H1 (cell line): ENCODE measurements around the gene C6orf120. TPM values are rescaled to one million over a fixed set of nuclear protein-coding genes. Genes with fewer than 3 reads are reported as not detected.

Experiments used
- CTCF ChIA-PET: fragments of 300-600 bp; sonication (Branson Sonifier 250); formaldehyde crosslinking; loops from one replicate; lab custom pipeline; 2021; ENCODE audit not compliant: partially characterized antibody; lab: Charles Lee
- POLR2A ChIA-PET: fragments of 300-600 bp; sonication (Branson Sonifier 250); formaldehyde crosslinking; loops from one replicate; lab custom pipeline; 2021; ENCODE audit warnings: inconsistent platforms; ENCODE audit not compliant: partially characterized antibody; lab: Charles Lee
- DNase-seq, 2 experiments: peaks; one replicate each; pipeline versions ENCODE4 v3.0.0 to v3.0.0-alpha.2; 2010 to 2022; ENCODE audit warnings: low spot score in 2 of 2, low read depth in 1 of 2, mixed read lengths in 1 of 2
- FAIRE-seq: peaks from 2 replicates; lab custom pipeline; 2011; peaks lifted over from hg19 to GRCh38; lab: Jason Lieb, UNC
- H2AFZ ChIP-seq: 2 replicates; pipeline ENCODE4 v1.8.1; 2012; ENCODE audit warnings: low read length, inconsistent platforms
- H2AK5ac ChIP-seq: 2 replicates; pipeline ENCODE4 v1.6.1; 2013; ENCODE audit warnings: low read depth, low read length
- H2BK120ac ChIP-seq: replicated peaks from 2 replicates; pipeline ENCODE3; 2013; ENCODE audit warnings: low read depth, low read length, inconsistent platforms
- H2BK12ac ChIP-seq: 2 replicates; pipeline ENCODE4 v1.6.1; 2013; ENCODE audit warnings: low read depth, low read length
- H2BK15ac ChIP-seq: 2 replicates; pipeline ENCODE4 v1.6.1; 2013; ENCODE audit warnings: low read length
- H2BK20ac ChIP-seq: 2 replicates; pipeline ENCODE4 v1.6.1; 2013; ENCODE audit warnings: low read length
- H2BK5ac ChIP-seq: 2 replicates; pipeline ENCODE4 v1.6.1; 2013; ENCODE audit warnings: low read depth, low read length
- H3K14ac ChIP-seq: 2 replicates; pipeline ENCODE4 v1.6.1; 2013; ENCODE audit warnings: inconsistent platforms; ENCODE audit not compliant: insufficient read length
- H3K18ac ChIP-seq: 2 replicates; pipeline ENCODE4 v1.6.1; 2013; ENCODE audit warnings: low read length; ENCODE audit errors: extremely low read depth
- H3K23ac ChIP-seq: 2 replicates; pipeline ENCODE4 v1.6.1; 2013; ENCODE audit warnings: inconsistent platforms; ENCODE audit not compliant: insufficient read length
- H3K23me2 ChIP-seq: 2 replicates; pipeline ENCODE4 v1.6.1; 2013; ENCODE audit warnings: low read depth, low read length
- H3K27ac ChIP-seq: 2 replicates; pipeline ENCODE4 v1.6.1; 2011; ENCODE audit warnings: low read depth, low read length, inconsistent platforms
- H3K27me3 ChIP-seq, 4 experiments: replicated peaks in 1 of 4; 1 replicate in 1 of 4; 2 replicates in 3 of 4; pipeline versions ENCODE4 v1.6.1 to v1.8.1; 2011 to 2013; ENCODE audit warnings: low read length in 3 of 4, mild to moderate bottlenecking in 3 of 4, inconsistent platforms in 2 of 4, mixed read lengths in 2 of 4, moderate library complexity in 1 of 4; ENCODE audit not compliant: control insufficient read depth in 3 of 4, insufficient read depth in 3 of 4; ENCODE audit errors: extremely low read depth in 1 of 4
- H3K36me3 ChIP-seq, 4 experiments: 2 replicates each; pipeline versions ENCODE4 v1.6.1 to v1.8.1; 2011 to 2013; ENCODE audit warnings: mild to moderate bottlenecking in 4 of 4, low read length in 3 of 4, moderate library complexity in 2 of 4, control low read depth in 1 of 4, inconsistent platforms in 1 of 4; ENCODE audit not compliant: insufficient read depth in 4 of 4, control insufficient read depth in 2 of 4
- H3K4ac ChIP-seq: replicated peaks from 2 replicates; pipeline ENCODE3; 2013; ENCODE audit warnings: low read length, low read depth, mixed read lengths, inconsistent platforms; ENCODE audit not compliant: insufficient read length
- H3K4me1 ChIP-seq, 4 experiments: replicated peaks in 1 of 4; 1 replicate in 1 of 4; 2 replicates in 3 of 4; pipeline versions ENCODE4 v1.6.1 to v1.8.1; 2011 to 2013; ENCODE audit warnings: low read length in 3 of 4, inconsistent platforms in 2 of 4, mixed read lengths in 1 of 4; ENCODE audit not compliant: insufficient read depth in 4 of 4, control insufficient read depth in 3 of 4
- H3K4me2 ChIP-seq, 2 experiments: 2 replicates each; pipeline versions ENCODE4 v1.6.1 to v1.8.1; 2011 to 2013; ENCODE audit warnings: low read depth in 2 of 2, low read length in 2 of 2, control low read depth in 1 of 2, inconsistent platforms in 1 of 2, mild to moderate bottlenecking in 1 of 2; ENCODE audit not compliant: insufficient read depth in 1 of 2
- H3K4me3 ChIP-seq, 4 experiments: fragments of 200-600, 300-600 bp in 1 of 4; sonication (generic), shearing (Covaris generic), sonication (Bioruptor Twin) in 1 of 4; 2 replicates each; pipeline versions ENCODE4 v1.5.1 to v1.8.1; 2011 to 2016; ENCODE audit warnings: low read length in 4 of 4, low read depth in 3 of 4, control low read depth in 2 of 4, inconsistent platforms in 2 of 4, mild to moderate bottlenecking in 2 of 4, mixed read lengths in 1 of 4, moderate library complexity in 1 of 4; ENCODE audit not compliant: insufficient read depth in 2 of 4; ENCODE audit errors: extremely low read depth in 1 of 4
- H3K56ac ChIP-seq: replicated peaks from 2 replicates; pipeline ENCODE3; 2013; ENCODE audit warnings: low read depth, mild to moderate bottlenecking, mixed read lengths, low read length, inconsistent platforms; ENCODE audit not compliant: insufficient read length
- H3K79me1 ChIP-seq: 2 replicates; pipeline ENCODE4 v1.6.1; 2013; ENCODE audit warnings: low read depth, low read length, control low read depth
- H3K79me2 ChIP-seq, 2 experiments: 2 replicates each; pipeline versions ENCODE4 v1.6.1 to v1.8.1; 2012 to 2013; ENCODE audit warnings: low read length in 2 of 2, mild to moderate bottlenecking in 2 of 2, inconsistent platforms in 1 of 2; ENCODE audit not compliant: insufficient read depth in 2 of 2, control insufficient read depth in 1 of 2
- H3K9ac ChIP-seq, 4 experiments: replicated peaks in 1 of 4; 1 replicate in 1 of 4; 2 replicates in 3 of 4; pipeline versions ENCODE4 v1.6.1 to v1.8.1; 2011 to 2013; ENCODE audit warnings: low read depth in 3 of 4, low read length in 3 of 4, control low read depth in 2 of 4, mild to moderate bottlenecking in 2 of 4, moderate library complexity in 2 of 4, inconsistent platforms in 1 of 4; ENCODE audit errors: extremely low read depth in 1 of 4
- H3K9me3 ChIP-seq, 2 experiments: 2 replicates each; pipeline versions ENCODE4 v1.6.1 to v1.8.1; 2012 to 2013; ENCODE audit warnings: mild to moderate bottlenecking in 2 of 2, moderate library complexity in 2 of 2, control low read depth in 1 of 2, inconsistent platforms in 1 of 2, low read depth in 1 of 2, low read length in 1 of 2, mixed read lengths in 1 of 2; ENCODE audit not compliant: insufficient read depth in 2 of 2
- H4K20me1 ChIP-seq, 2 experiments: replicated peaks in 1 of 2; 2 replicates each; pipeline versions ENCODE3 to v1.8.1; 2011 to 2013; ENCODE audit warnings: inconsistent platforms in 2 of 2, low read length in 2 of 2, mild to moderate bottlenecking in 1 of 2; ENCODE audit not compliant: insufficient read depth in 2 of 2, control insufficient read depth in 1 of 2
- H4K5ac ChIP-seq: 2 replicates; pipeline ENCODE4 v1.6.1; 2013; ENCODE audit warnings: low read length, low read depth, mixed read lengths, inconsistent platforms; ENCODE audit not compliant: insufficient read length
- H4K8ac ChIP-seq: 2 replicates; pipeline ENCODE4 v1.8.0; 2013; ENCODE audit warnings: mild to moderate bottlenecking, moderate library complexity, low read length, inconsistent platforms; ENCODE audit not compliant: insufficient read depth; ENCODE audit errors: extremely low read depth
- H4K91ac ChIP-seq: replicated peaks from 2 replicates; pipeline ENCODE3; 2013; ENCODE audit warnings: low read length, mixed read lengths, inconsistent platforms; ENCODE audit not compliant: insufficient read length
- CTCF ChIP-seq, 3 experiments: IDR thresholded peaks; 1 replicate in 2 of 3; 2 replicates in 1 of 3; pipeline versions ENCODE4 v1.5.1 to v1.6.1; 2011; ENCODE audit warnings: low read length in 3 of 3, mild to moderate bottlenecking in 3 of 3, inconsistent platforms in 2 of 3, low read depth in 1 of 3, moderate library complexity in 1 of 3; ENCODE audit not compliant: insufficient read depth in 1 of 3; ENCODE audit errors: control extremely low read depth in 1 of 3
- EZH2 ChIP-seq: fragments of 200-600 bp; sonication (generic); IDR thresholded peaks from 2 replicates; pipeline ENCODE4 v1.7.1; 2012; ENCODE audit warnings: low read depth, mild to moderate bottlenecking, moderate library complexity, low read length, inconsistent platforms; ENCODE audit not compliant: severe bottlenecking
- SIN3A ChIP-seq, 2 experiments: IDR thresholded peaks in 1 of 2; conservative IDR thresholded peaks in 1 of 2; 2 replicates each; pipeline ENCODE4 v1.6.1; 2011 to 2012; ENCODE audit warnings: low read length in 2 of 2, improper control_type of control experiment in 1 of 2, low read depth in 1 of 2, mild to moderate bottlenecking in 1 of 2
- polyA plus RNA-seq, 7 experiments: library from polyadenylated mRNA; depleted of rRNA in 3 of 7; stranded (reverse) in 5 of 7; unstranded in 2 of 7; fragments of >200 nt in 5 of 7; fragments of 200-250 nt in 2 of 7; gene quantifications; 1 replicate in 5 of 7; 2 replicates in 1 of 7; 4 replicates in 1 of 7; pipeline versions ENCODE4 v1.2.1 to v1.2.3, GENCODE V29; 2011 to 2013; ENCODE audit warnings: missing spikeins in 2 of 7, mixed read lengths in 2 of 7
- total RNA-seq: library from RNA; stranded (reverse); fragmentation: NEBNext Ultra II Directional; extraction: Animal tissue kit (Norgen Biotek cat#: 25700); gene quantifications from 2 replicates; pipeline ENCODE4 v1.2.1, GENCODE V29; 2021

The C6orf120 gene
- total and polyA plus RNA-seq, 2 of the 8 experiments (the other 6 are each of a cell fraction or from before 2014, with no cell fraction given), result 16.2 to 30.6 TPM

GRCh38 chr6:169741344-169741743 lies 39.4 kb downstream of the C6orf120 start:
- Histone ChIP-seq H3K4me2 (no peak overlapping the region), H3K9me3 (no peaks in the 10 kb centered on the region), H2BK15ac (no peak overlapping the region), H3K18ac (no peak overlapping the region), H4K20me1 (no peaks in the 10 kb centered on the region), H2AK5ac (no peak overlapping the region), H3K27ac (no peak overlapping the region), H4K91ac (no peak overlapping the region), H2BK120ac (no peak overlapping the region), H3K27me3 (no peaks in the 10 kb centered on the region), H4K8ac (no peak overlapping the region), H2AFZ (no peak overlapping the region), H3K4ac (no peak overlapping the region), H3K36me3 (no peaks in the 10 kb centered on the region), H3K56ac (no peak overlapping the region), H2BK5ac (no peak overlapping the region), H2BK12ac (no peak overlapping the region), H3K4me3 (no peak overlapping the region), H2BK20ac (no peak overlapping the region), H3K14ac (no peak overlapping the region), H4K5ac (no peak overlapping the region), H3K79me1 (no peaks in the 10 kb centered on the region; the same call in 1 of the 2 replicates), H3K23me2 (no peaks in the 10 kb centered on the region), H3K79me2 (no peaks in the 10 kb centered on the region), H3K4me1 (peaks cover 0 to 4% (median 2%) of the 10 kb centered on the region in 4 experiments; a peak in 3 of 7 replicates), H3K9ac (no peak overlapping the region), H3K23ac (no peak overlapping the region)
- no peak for DNase-seq
- POLR2A ChIA-PET, result interaction anchor here (0.7 to 2.8 kb wide), 4 partner anchors 10 to 716 kb away, joined by 3 to 15 read pairs (median 4); partner anchors contain the start of genes DYNLT2 and ERMARD
- no peak for TF ChIP-seq EZH2
- TF ChIP-seq CTCF (IDR thresholded peaks at IDR 0.05; ENCODE audit: control extremely low read depth in 1 of 3, insufficient read depth in 1 of 3, low read depth in 1 of 3, low read length in 3 of 3), result no peak
- TF ChIP-seq SIN3A (conservative IDR thresholded peaks at IDR 0.05 in 1 of 2, IDR thresholded peaks at IDR 0.05 in 1 of 2; ENCODE audit: low read depth in 1 of 2, low read length in 2 of 2), result no peak
- CTCF ChIA-PET, result interaction anchor here (0.8 to 2.1 kb wide), 4 partner anchors 9 to 90 kb away, joined by 3 to 14 read pairs (median 4); partner anchors contain the start of genes DYNLT2 and ERMARD
- FAIRE-seq, result no peak
